NCI-H2029 (cell line): ENCODE measurements around the gene SNAPIN.
A peak's percentile ranks its signal among the peaks of the same experiment; 100 is the strongest.
"Not testable (repeated sequence)": the region's sequence is repeated elsewhere in the genome, so short reads cannot be mapped to it uniquely, and the experiment has no call there.

Source experiments
- DNase-seq: peaks from one replicate; lab custom pipeline; 2025; lab: John Stamatoyannopoulos, UW

The SNAPIN gene

DNA sequence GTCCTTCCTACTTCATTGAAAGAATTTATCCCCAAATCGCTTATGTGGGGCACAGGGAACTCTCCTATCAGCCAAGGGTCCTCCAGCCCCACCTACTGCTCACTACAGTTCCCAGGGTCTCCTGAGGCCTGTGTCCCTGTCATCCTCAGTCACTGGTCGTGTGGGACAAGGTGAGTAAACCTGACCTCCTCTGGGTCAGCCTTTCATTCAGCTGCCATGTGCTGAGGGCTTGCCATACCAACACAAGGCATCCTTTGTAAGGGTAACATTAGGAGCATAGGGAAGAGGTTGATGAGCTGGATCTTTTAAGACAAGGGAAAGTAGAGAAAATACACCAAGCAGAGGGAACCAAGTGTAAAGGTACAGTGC is 11.2 kb upstream of the SNAPIN start:
- DNase-seq: no peak

DNA sequence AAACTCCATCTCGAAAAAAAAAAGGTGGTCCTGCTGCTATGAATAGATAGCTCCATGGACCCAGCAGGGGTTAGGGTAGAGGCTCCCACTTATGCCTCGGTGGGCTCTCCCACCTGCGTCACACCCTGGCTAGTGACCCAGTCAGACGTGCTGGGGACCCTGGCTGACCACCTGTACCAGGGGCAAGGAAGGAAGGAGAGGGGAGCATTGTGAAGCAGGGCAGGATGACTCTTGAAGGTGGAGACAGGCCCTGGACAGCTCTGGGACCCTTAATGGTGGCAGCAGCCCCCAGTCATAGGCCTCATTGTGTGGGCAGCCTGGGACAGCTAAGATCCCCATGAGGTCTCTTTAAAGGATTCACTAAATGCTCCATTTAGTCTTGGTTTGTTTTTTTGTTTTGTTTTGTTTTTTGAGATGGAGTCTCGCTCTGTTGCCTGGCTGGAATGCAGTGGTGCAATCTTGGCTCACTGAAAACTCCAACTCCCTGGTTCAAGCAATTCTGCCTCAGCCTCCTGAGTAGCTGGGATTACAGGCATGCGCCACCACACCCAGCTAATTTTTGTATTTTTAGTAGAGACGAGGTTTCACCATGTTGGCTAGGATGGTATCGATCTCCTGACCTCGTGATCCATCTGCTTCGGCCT is 10.4 kb upstream of the SNAPIN start:
- DNase-seq: no peak

- peak; percentile 66 for DNase-seq
Observed at GRCh38 chr1:153649137-153649862, 9.2 kb upstream of the SNAPIN start.

DNA sequence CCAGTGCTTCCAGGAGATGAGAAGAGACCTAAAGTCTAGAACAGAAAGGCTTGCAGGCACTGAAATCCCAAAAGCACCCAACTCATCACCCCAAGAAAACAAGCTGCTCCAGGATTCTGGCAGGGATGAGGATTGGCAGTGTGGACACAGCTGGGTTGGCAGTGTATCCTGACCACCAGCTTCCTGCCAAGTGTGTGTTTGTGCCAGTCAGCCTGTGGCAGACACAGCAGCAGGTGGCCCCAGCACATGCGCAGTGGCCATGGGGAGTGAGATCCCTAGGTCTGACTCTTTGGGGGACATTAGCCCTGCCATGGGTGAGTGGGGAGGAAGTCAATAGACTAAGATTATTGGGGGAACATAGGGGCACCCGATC is 8.7 kb upstream of the SNAPIN start:
- DNase-seq: peak; percentile 94

DNA sequence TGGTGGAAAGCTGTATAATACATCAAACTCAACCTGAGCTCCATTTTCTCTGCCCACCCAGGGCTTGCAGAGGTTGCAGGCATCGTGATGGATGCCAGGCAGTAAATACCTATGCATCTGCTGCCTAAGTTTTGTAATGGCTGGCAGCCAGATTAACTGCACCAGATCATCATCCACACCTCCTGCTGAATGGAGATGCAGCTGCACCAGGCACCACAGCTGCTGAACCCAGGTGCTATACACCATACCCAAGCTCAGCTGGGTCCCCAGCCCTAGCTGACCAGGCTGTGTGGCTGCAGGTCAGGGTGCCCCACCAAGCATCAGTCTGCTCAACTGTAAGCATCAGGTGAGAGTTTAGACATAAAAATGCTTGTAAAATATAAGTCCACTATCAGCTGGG is 6.7 kb upstream of the SNAPIN start:
- no peak for DNase-seq

GRCh38 chr1:153652805-153653500 is 5.5 kb upstream of the SNAPIN start:
- peak; percentile 18 for DNase-seq

- DNase-seq: peak; percentile 36
Observed at GRCh38 chr1:153655333-153655732, 3.2 kb upstream of the SNAPIN start.

GRCh38 chr1:153659175-153659534 is 652 bp downstream of the SNAPIN start:
- DNase-seq: no peak

- DNase-seq: no peak
Observed at GRCh38 chr1:153659656-153660055, 1.2 kb downstream of the SNAPIN start.

GRCh38 chr1:153661111-153661708 is 2.7 kb downstream of the SNAPIN start:
- no peak for DNase-seq

GRCh38 chr1:153662269-153662668 is 3.8 kb downstream of the SNAPIN start:
- no peak for DNase-seq

DNA sequence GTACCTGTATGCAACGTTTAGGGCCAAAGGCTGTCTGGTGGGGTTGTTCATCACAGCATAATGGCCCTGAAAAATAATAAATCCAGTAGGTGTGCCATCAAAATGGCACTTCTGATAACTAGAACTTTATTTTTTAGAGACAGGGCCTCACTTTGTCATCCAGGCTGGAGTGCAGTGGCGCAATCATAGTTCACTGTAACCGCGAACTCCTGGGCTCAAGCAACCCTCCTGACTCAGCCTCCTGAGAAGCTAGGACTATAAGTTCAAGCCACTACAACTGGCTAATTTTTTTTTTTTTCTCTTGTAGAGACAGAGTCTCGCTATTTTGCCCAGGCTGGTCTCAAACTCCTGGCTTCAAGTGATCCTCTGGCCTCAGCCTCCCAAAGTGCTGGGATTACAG is 4.7 kb downstream of the SNAPIN start:
- no peak for DNase-seq

GRCh38 chr1:153667439-153667838 is 8.9 kb downstream of the SNAPIN start:
- no peak for DNase-seq

DNA sequence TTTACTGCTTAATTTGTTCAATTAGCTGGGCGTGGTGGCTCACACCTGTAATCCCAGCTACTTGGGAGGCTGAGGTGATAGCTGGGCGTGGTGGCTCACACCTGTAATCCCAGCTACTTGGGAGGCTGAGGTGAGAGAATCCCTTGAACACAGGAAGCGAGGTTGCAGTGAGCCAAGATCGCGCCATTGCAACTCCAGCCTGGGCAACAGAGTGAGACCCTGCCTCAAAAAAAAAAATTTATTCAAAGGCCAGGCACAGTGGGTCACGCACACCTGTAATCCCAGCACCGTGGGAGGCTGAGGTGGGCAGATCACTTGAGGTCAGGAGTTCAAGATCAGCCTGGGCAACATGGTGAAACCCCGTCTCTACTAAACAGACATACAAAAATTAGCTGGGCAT is 10.2 kb downstream of the SNAPIN start:
- DNase-seq: not testable (repeated sequence)

GRCh38 chr1:153669606-153670005 is 11.1 kb downstream of the SNAPIN start:
- DNase-seq: no peak

DNA sequence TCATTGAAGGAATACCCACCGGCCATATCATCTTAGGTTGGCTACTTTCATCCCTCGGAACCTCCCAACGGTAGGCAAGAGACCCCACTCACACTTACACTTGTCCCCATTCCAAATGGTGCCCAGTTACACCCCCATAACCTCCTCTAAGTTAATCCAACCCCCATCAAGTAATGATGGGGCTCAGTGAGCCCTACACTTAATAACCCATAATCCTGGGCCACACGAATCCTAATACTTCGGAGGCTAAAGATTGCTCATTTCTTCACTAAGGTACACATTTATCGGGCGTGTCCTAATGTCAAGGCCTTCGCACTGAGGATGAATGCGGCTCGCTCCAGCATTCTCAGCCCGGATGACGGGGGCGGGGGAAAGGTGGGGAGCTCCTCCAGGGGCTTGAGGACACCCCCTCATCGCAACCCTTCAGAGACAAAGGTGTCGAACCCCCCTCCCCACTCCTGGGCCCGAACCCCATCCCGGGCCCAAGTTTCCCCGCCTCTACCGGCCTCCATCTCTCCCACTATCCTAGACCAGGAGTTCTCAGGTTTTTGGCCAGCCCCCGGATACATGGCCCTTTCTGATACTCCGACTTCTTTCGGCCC is 11.9 kb downstream of the SNAPIN start:
- DNase-seq: no peak

- peak; percentile 99 for DNase-seq
Observed at GRCh38 chr1:153670859-153671627, 12.5 kb downstream of the SNAPIN start, which contains the start of gene ILF2. TSS of gene ILF2 (minus strand) at chr1:153670993. CDS start at chr1:153670922, 71 bp downstream.

- DNase-seq: not testable (repeated sequence)
Observed at GRCh38 chr1:153671628-153672353, 13.3 kb downstream of the SNAPIN start.

GRCh38 chr1:153673511-153673910 is 15.0 kb downstream of the SNAPIN start:
- no peak for DNase-seq

DNA sequence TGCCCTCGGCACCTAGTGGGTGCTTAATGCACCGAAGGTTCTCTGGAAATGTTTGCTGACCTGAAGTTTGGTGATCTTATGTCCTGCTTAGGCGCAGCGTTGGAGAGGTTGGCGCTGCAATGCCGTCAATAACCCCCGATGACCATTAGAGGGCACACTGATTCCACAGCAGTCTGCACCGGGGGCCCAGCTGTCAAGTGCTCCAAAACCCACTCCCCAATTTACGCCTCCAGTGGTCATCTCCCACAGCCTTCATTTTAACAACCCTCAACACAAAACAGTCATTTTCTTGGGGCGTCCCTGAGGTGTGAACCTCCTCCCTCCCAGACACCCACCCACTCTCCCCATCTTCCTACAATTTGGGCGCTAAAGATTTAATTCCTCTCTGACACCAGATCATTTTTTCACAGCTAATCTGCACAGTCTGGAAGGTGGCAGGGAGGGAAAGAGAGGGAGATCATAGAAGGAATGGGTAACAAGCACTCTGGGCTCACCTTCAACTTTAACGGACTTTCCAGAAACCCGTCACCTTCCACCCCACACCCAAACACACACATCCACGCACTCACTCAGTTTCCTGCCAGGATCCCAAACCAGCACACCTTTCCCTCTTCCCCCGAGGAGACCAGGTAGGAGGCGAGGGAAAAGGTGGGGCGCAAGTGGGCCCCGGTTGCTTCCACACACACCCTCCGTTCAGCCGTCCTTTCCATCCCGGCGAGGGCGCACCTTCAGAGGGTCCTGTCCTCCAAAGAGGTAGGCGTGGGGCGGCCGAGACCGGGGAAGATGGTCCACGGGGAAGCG is 19.4 kb downstream of the SNAPIN start:
- no peak for DNase-seq
